ENCODE data around the gene NUP93.

GRCh38 chr16:56738221-56738620 lies 8.3 kb downstream of the NUP93 start:
- TF ChIP-seq EZH2phosphoT487 (IDR thresholded peaks at IDR 0.05; ENCODE audit: low read depth, severe bottlenecking, unreplicated experiment) (no peak), CTCF (IDR thresholded peaks at IDR 0.05; ENCODE audit: poor library complexity) (no peak), EZH2 (IDR thresholded peaks at IDR 0.05; ENCODE audit: borderline replicate concordance) (no peak)

Data from hepatocyte (in vitro differentiated cells).